ENCODE results near the gene PTPRD.

PTPRD gene

DNA sequence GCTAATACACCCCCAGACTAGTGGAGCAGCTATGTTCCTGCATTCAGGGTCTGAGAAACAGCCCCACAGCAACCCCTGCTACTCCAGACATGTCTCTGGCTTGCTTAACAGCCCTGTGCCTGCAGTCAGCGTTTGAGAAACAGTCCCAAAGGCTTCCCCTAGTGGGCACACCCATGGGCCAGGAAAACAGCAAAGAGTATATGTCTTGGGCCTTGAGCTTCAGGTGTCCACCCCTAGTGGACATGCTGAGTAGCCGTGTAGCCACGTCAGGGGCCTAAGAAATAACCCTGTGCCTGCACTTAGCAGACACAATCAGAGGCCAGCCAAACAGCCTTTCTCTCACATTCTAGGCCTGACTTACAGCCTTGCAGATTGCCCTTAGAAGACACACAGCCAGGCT lies 698.6 kb downstream of the PTPRD start:
- ChIA-PET CTCF (interaction anchor here (0.8 to 1.6 kb wide), 2 partner anchors 11 to 28 kb away, joined by 3 to 5 read pairs; no protein-coding TSS in a partner anchor), POLR2A (no interaction called here)
- TF ChIP-seq ZNF391 (tag by site-specific recombination; IDR thresholded peaks at IDR 0.05; ENCODE audit: borderline replicate concordance, low read depth) (no peak), ZSCAN4 (tag by site-specific recombination; IDR thresholded peaks at IDR 0.05) (no peak), ZFP37 (tag by site-specific recombination; IDR thresholded peaks at IDR 0.05) (no peak), ZNF791 (tag by site-specific recombination; IDR thresholded peaks at IDR 0.05) (no peak), ZNF239 (tag by site-specific recombination; IDR thresholded peaks at IDR 0.05) (no peak), ZSCAN16 (tag by site-specific recombination; IDR thresholded peaks at IDR 0.05) (no peak), HOXD13 (CRISPR knock-in tag; IDR thresholded peaks at IDR 0.05; ENCODE audit: borderline replicate concordance) (no peak), HOXA7 (CRISPR knock-in tag; IDR thresholded peaks at IDR 0.05; ENCODE audit: borderline replicate concordance) (no peak), ZNF426 (tag by site-specific recombination; IDR thresholded peaks at IDR 0.05) (no peak), ZNF747 (tag by site-specific recombination; IDR thresholded peaks at IDR 0.05) (no peak), ZNF214 (tag by site-specific recombination; IDR thresholded peaks at IDR 0.05; ENCODE audit: borderline replicate concordance) (no peak), PRDM4 (tag by site-specific recombination; IDR thresholded peaks at IDR 0.05) (no peak), ZNF580 (tag by site-specific recombination; IDR thresholded peaks at IDR 0.05) (no peak), FEZF1 (tag by site-specific recombination; IDR thresholded peaks at IDR 0.05) (no peak), ZNF132 (tag by site-specific recombination; IDR thresholded peaks at IDR 0.05; ENCODE audit: borderline replicate concordance) (no peak), ZNF354C (tag by site-specific recombination; IDR thresholded peaks at IDR 0.05; ENCODE audit: borderline replicate concordance, low read depth) (no peak), ZNF785 (tag by site-specific recombination; IDR thresholded peaks at IDR 0.05) (no peak)
- TF ChIP-seq, protein P1, sequence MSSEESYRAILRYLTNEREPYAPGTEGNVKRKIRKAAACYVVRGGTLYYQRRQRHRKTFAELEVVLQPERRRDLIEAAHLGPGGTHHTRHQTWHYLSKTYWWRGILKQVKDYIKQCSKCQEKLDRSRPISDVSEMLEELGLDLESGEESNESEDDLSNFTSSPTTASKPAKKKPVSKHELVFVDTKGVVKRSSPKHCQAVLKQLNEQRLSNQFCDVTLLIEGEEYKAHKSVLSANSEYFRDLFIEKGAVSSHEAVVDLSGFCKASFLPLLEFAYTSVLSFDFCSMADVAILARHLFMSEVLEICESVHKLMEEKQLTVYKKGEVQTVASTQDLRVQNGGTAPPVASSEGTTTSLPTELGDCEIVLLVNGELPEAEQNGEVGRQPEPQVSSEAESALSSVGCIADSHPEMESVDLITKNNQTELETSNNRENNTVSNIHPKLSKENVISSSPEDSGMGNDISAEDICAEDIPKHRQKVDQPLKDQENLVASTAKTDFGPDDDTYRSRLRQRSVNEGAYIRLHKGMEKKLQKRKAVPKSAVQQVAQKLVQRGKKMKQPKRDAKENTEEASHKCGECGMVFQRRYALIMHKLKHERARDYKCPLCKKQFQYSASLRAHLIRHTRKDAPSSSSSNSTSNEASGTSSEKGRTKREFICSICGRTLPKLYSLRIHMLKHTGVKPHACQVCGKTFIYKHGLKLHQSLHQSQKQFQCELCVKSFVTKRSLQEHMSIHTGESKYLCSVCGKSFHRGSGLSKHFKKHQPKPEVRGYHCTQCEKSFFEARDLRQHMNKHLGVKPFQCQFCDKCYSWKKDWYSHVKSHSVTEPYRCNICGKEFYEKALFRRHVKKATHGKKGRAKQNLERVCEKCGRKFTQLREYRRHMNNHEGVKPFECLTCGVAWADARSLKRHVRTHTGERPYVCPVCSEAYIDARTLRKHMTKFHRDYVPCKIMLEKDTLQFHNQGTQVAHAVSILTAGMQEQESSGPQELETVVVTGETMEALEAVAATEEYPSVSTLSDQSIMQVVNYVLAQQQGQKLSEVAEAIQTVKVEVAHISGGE (tag by site-specific recombination; conservative IDR thresholded peaks at IDR 0.05; ENCODE audit: low read depth): no peak
- Histone ChIP-seq H3K9me3 (ENCODE audit: control insufficient read depth, insufficient read depth, low read depth, low read length) (no peaks in the 10 kb centered on the region), H3K27ac (ENCODE audit: extremely low read depth, low read depth, low read length) (no peak overlapping the region), H3K4me3 (ENCODE audit: low read depth, low read length) (no peak overlapping the region), H3K4me1 (ENCODE audit: control insufficient read depth, insufficient read depth, low read length) (no peaks in the 10 kb centered on the region), H3K36me3 (ENCODE audit: control insufficient read depth in 2 of 2, insufficient read depth in 1 of 2, low read length in 2 of 2) (no peaks in the 10 kb centered on the region)

GRCh38 chr9:9913276-9913832 lies 699.4 kb downstream of the PTPRD start:
- ChIA-PET POLR2A (no interaction called here), CTCF (interaction anchor here (0.7 to 1.6 kb wide), 4 partner anchors 10 to 163 kb away, joined by 3 to 6 read pairs (median 4); no protein-coding TSS in a partner anchor)
- Histone ChIP-seq H3K27ac (ENCODE audit: extremely low read depth, low read depth, low read length) (no peak overlapping the region), H3K4me1 (ENCODE audit: control insufficient read depth, insufficient read depth, low read length) (no peaks in the 10 kb centered on the region), H3K9me3 (ENCODE audit: control insufficient read depth, insufficient read depth, low read depth, low read length) (no peaks in the 10 kb centered on the region), H3K4me3 (ENCODE audit: low read depth, low read length) (no peak overlapping the region), H3K36me3 (ENCODE audit: control insufficient read depth in 2 of 2, insufficient read depth in 1 of 2, low read length in 2 of 2) (no peaks in the 10 kb centered on the region)
- TF ChIP-seq ZNF664 (tag by site-specific recombination; IDR thresholded peaks at IDR 0.05) (no peak), MEIS1 (CRISPR knock-in tag; IDR thresholded peaks at IDR 0.05; ENCODE audit: borderline replicate concordance) (no peak), REPIN1 (tag by site-specific recombination; IDR thresholded peaks at IDR 0.05; ENCODE audit: low read depth) (no peak), SCRT1 (tag by site-specific recombination; IDR thresholded peaks at IDR 0.05; ENCODE audit: borderline replicate concordance) (no peak), ZNF23 (tag by site-specific recombination; IDR thresholded peaks at IDR 0.05; ENCODE audit: borderline replicate concordance) (no peak), ZNF561 (tag by site-specific recombination; IDR thresholded peaks at IDR 0.05; ENCODE audit: borderline replicate concordance) (no peak), ZNF324 (tag by site-specific recombination; IDR thresholded peaks at IDR 0.05) (no peak), ZNF777 (tag by site-specific recombination; IDR thresholded peaks at IDR 0.05; ENCODE audit: borderline replicate concordance) (no peak), ZNF558 (tag by site-specific recombination; IDR thresholded peaks at IDR 0.05) (no peak), ZNF350 (tag by site-specific recombination; IDR thresholded peaks at IDR 0.05) (no peak), ZXDB (tag by site-specific recombination; IDR thresholded peaks at IDR 0.05) (no peak), BCL11A (tag by site-specific recombination; IDR thresholded peaks at IDR 0.05; ENCODE audit: low read depth) (no peak)
